Neural progenitor cell (in vitro differentiated cells): Measurements from ENCODE around the gene DSCAML1.

Experiments used
- EZH2 ChIP-seq: fragments of 200-600 bp; sonication (generic); IDR thresholded peaks from 2 replicates; pipeline ENCODE4 v1.6.1; 2017; ENCODE audit warnings: antibody characterized with exemption, mild to moderate bottlenecking, moderate library complexity
- EZH2phosphoT487 ChIP-seq: fragments of 200-600 bp; sonication (generic); IDR thresholded peaks from 2 replicates; pipeline ENCODE4 v1.6.1; 2017; ENCODE audit warnings: antibody characterized with exemption
- TF ChIP-seq, protein P1 (sequence below): fragments of 200-600 bp; sonication (generic); IDR thresholded peaks from 2 replicates; pipeline ENCODE4 v1.5.1; 2017; ENCODE audit warnings: antibody characterized with exemption, mild to moderate bottlenecking

DNA sequence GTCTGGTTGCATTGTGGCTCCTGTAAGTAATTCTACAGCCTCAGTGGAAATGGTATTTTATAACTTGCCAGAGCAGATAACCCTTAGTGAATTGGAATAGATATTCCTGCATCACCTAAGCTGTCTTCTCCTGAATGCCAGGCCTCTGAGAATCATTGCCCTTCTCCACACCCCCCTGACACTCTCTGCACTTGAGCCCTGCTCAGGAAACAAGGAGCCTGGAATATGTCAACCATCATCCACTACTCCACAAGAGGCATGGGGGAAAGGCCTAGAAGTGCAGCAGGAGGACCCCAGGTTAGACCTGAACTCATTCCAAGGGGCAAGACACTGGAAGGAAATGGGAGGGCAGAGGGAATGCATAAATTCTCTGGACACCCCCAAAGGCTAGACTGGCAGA, 72.4 kb downstream of the DSCAML1 start:
- TF ChIP-seq EZH2 (no peak), EZH2phosphoT487 (no peak)
- TF ChIP-seq, protein P1, sequence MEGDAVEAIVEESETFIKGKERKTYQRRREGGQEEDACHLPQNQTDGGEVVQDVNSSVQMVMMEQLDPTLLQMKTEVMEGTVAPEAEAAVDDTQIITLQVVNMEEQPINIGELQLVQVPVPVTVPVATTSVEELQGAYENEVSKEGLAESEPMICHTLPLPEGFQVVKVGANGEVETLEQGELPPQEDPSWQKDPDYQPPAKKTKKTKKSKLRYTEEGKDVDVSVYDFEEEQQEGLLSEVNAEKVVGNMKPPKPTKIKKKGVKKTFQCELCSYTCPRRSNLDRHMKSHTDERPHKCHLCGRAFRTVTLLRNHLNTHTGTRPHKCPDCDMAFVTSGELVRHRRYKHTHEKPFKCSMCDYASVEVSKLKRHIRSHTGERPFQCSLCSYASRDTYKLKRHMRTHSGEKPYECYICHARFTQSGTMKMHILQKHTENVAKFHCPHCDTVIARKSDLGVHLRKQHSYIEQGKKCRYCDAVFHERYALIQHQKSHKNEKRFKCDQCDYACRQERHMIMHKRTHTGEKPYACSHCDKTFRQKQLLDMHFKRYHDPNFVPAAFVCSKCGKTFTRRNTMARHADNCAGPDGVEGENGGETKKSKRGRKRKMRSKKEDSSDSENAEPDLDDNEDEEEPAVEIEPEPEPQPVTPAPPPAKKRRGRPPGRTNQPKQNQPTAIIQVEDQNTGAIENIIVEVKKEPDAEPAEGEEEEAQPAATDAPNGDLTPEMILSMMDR: no peak
